HCT116 (cell line): ENCODE data around the gene FTO. TPM values are rescaled to one million over a fixed set of nuclear protein-coding genes. Genes with fewer than 3 reads are reported as not detected.

Source experiments
- ATAC-seq: fragments of 200-7000 bp; cut with Tn5 transposase; 2 replicates; pipeline ENCODE4 v1.9.1; 2020; ENCODE audit warnings: mild to moderate bottlenecking, moderate library complexity
- BruUV-seq: library from RNA; stranded (reverse); fragments of 400-500 nt; replicated peaks from 2 replicates; lab custom pipeline; 2021; lab: Mats Ljungman, UMichigan
- CTCF ChIA-PET: fragments of 300-600 bp; sonication (Branson Sonifier 250); formaldehyde crosslinking; loops from one replicate; lab custom pipeline; 2021; ENCODE audit warnings: antibody characterized with exemption; lab: Charles Lee
- POLR2A ChIA-PET: fragments of 300-600, 350-600 bp; sonication (Branson Sonifier 250); formaldehyde crosslinking; loops from one replicate; lab custom pipeline; 2021; ENCODE audit warnings: antibody characterized with exemption; lab: Charles Lee
- RAD21 ChIA-PET, 2 experiments: fragments of 300-600 bp; sonication (Branson Sonifier 250); formaldehyde crosslinking; loops; one replicate each; lab custom pipeline; 2023; ENCODE audit warnings: low total read pairs in 2 of 2; ENCODE audit not compliant: uncharacterized antibody in 2 of 2, unreplicated experiment in 2 of 2, low non-redundant PET in 1 of 2; lab: Charles Lee
- DNase-seq: peaks from one replicate; pipeline ENCODE4 v3.0.0-alpha.2; 2010; ENCODE audit warnings: low read depth, low spot score
- H2AFZ ChIP-seq: fragments of 200-600 bp; shearing (Covaris generic), sonication (generic); 2 replicates; pipeline ENCODE4 v1.6.1; 2017; ENCODE audit warnings: low read depth, mixed run types, mixed read lengths, antibody characterized with exemption, low read length; ENCODE audit not compliant: poor library complexity, severe bottlenecking
- H3K27ac ChIP-seq: 2 replicates; pipeline ENCODE4 v1.5.1; 2012; ENCODE audit warnings: low read depth, low read length
- H3K27me3 ChIP-seq: fragments of 200-600 bp; sonication (generic); 2 replicates; pipeline ENCODE4 v1.6.1; 2016; ENCODE audit warnings: mixed run types, low read length, mixed read lengths; ENCODE audit not compliant: insufficient read depth
- H3K36me3 ChIP-seq, 2 experiments: fragments of 200-500 bp in 1 of 2; fragments of 200-600 bp in 1 of 2; sonication (Bioruptor generic) in 1 of 2; sonication (generic) in 1 of 2; 2 replicates each; pipeline versions ENCODE4 v1.5.1 to v1.6.1; 2014 to 2016; ENCODE audit warnings: low read length in 2 of 2, inconsistent platforms in 1 of 2, mixed read lengths in 1 of 2, mixed run types in 1 of 2; ENCODE audit not compliant: insufficient read depth in 2 of 2, control insufficient read depth in 1 of 2
- H3K4me1 ChIP-seq, 2 experiments: fragments of 200-600 bp in 1 of 2; sonication (generic) in 1 of 2; 2 replicates each; pipeline versions ENCODE4 v1.5.1 to v1.6.1; 2012 to 2017; ENCODE audit warnings: low read length in 2 of 2, inconsistent platforms in 1 of 2, mild to moderate bottlenecking in 1 of 2, mixed read lengths in 1 of 2, mixed run types in 1 of 2, moderate library complexity in 1 of 2; ENCODE audit not compliant: insufficient read depth in 2 of 2, control insufficient read depth in 1 of 2
- H3K4me2 ChIP-seq: fragments of 200-600 bp; sonication (generic); 2 replicates; pipeline ENCODE4 v1.6.1; 2017; ENCODE audit warnings: mixed run types, low read length, mixed read lengths
- H3K4me3 ChIP-seq, 2 experiments: fragments of 200-600 bp in 1 of 2; sonication (generic) in 1 of 2; replicated peaks in 1 of 2; 2 replicates each; pipeline ENCODE4 v1.5.1; 2011 to 2016; ENCODE audit warnings: low read length in 2 of 2, control low read depth in 1 of 2, low read depth in 1 of 2, mild to moderate bottlenecking in 1 of 2, mixed read lengths in 1 of 2, mixed run types in 1 of 2
- H3K79me2 ChIP-seq: fragments of 200-600 bp; sonication (generic); 2 replicates; pipeline ENCODE4 v1.6.1; 2017; ENCODE audit warnings: mild to moderate bottlenecking, mixed run types, low read length, moderate library complexity, mixed read lengths; ENCODE audit not compliant: insufficient read depth
- H3K9ac ChIP-seq: fragments of 200-600 bp; sonication (generic); 2 replicates; pipeline ENCODE4 v1.6.1; 2016; ENCODE audit warnings: low read length, mixed read lengths
- H3K9me2 ChIP-seq: fragments of 200-600 bp; sonication (generic), shearing (Covaris generic); 2 replicates; pipeline ENCODE4 v1.6.1; 2017; ENCODE audit warnings: mixed run types, mild to moderate bottlenecking, moderate library complexity; ENCODE audit not compliant: insufficient read depth
- H3K9me3 ChIP-seq, 2 experiments: fragments of 200-500 bp in 1 of 2; fragments of 200-600 bp in 1 of 2; sonication (Bioruptor generic) in 1 of 2; sonication (generic) in 1 of 2; 2 replicates each; pipeline ENCODE4 v1.6.1; 2014 to 2017; ENCODE audit warnings: low read length in 2 of 2, mixed read lengths in 2 of 2, inconsistent platforms in 1 of 2, low read depth in 1 of 2, mild to moderate bottlenecking in 1 of 2, mixed run types in 1 of 2, moderate library complexity in 1 of 2; ENCODE audit not compliant: control insufficient read depth in 1 of 2, insufficient read depth in 1 of 2
- H4K20me1 ChIP-seq: fragments of 200-600 bp; sonication (generic), shearing (Covaris generic); 2 replicates; pipeline ENCODE4 v1.6.1; 2017; ENCODE audit warnings: mixed run types, mild to moderate bottlenecking, moderate library complexity; ENCODE audit not compliant: insufficient read depth
- CBX3 ChIP-seq: IDR thresholded peaks from 2 replicates; pipeline ENCODE4 v1.6.1; 2012; ENCODE audit warnings: low read depth
- CTCF ChIP-seq, 3 experiments: fragments of 200-600 bp in 1 of 3; sonication (generic) in 1 of 3; IDR thresholded peaks in 2 of 3; conservative IDR thresholded peaks in 1 of 3; 2 replicates each; pipeline ENCODE4 v1.5.1; 2012 to 2017; ENCODE audit warnings: low read depth in 2 of 3, low read length in 2 of 3, antibody characterized with exemption in 1 of 3, borderline replicate concordance in 1 of 3, control low read depth in 1 of 3, mild to moderate bottlenecking in 1 of 3, mixed read lengths in 1 of 3, mixed run types in 1 of 3, moderate library complexity in 1 of 3; ENCODE audit not compliant: insufficient read depth in 1 of 3
- EGR1 ChIP-seq: IDR thresholded peaks from 2 replicates; pipeline ENCODE4 v1.6.1; 2012; ENCODE audit warnings: low read depth
- ELF1 ChIP-seq: IDR thresholded peaks from 2 replicates; pipeline ENCODE4 v1.6.1; 2012; ENCODE audit warnings: low read depth, borderline replicate concordance
- EZH2 ChIP-seq: fragments of 200-600 bp; sonication (generic); IDR thresholded peaks from 2 replicates; pipeline ENCODE4 v1.6.1; 2017; ENCODE audit warnings: antibody characterized with exemption, mixed run types
- EZH2phosphoT487 ChIP-seq: fragments of 200-600 bp; IDR thresholded peaks from 2 replicates; pipeline ENCODE4 v1.6.1; 2018; ENCODE audit warnings: antibody characterized with exemption, borderline replicate concordance
- MAX ChIP-seq: IDR thresholded peaks from 2 replicates; pipeline ENCODE4 v1.6.1; 2012
- POLR2A ChIP-seq: IDR thresholded peaks from 2 replicates; pipeline ENCODE4 v1.7.0; 2011; ENCODE audit warnings: borderline replicate concordance; ENCODE audit not compliant: insufficient read depth, insufficient read length; ENCODE audit errors: extremely low read depth
- RAD21 ChIP-seq: IDR thresholded peaks from 2 replicates; pipeline ENCODE4 v1.6.1; 2012; ENCODE audit warnings: low read depth, mild to moderate bottlenecking
- REST ChIP-seq: IDR thresholded peaks from 2 replicates; pipeline ENCODE4 v1.6.1; 2012; ENCODE audit warnings: low read depth
- SP1 ChIP-seq: IDR thresholded peaks from 2 replicates; pipeline ENCODE4 v1.6.1; 2012; ENCODE audit warnings: low read depth
- SRF ChIP-seq: IDR thresholded peaks from 2 replicates; pipeline ENCODE4 v1.6.1; 2012; ENCODE audit warnings: low read depth
- ZBTB33 ChIP-seq: IDR thresholded peaks from 2 replicates; pipeline ENCODE4 v1.6.1; 2011; ENCODE audit warnings: mild to moderate bottlenecking, low read length, moderate library complexity; ENCODE audit not compliant: insufficient replicate concordance; ENCODE audit errors: extremely low read depth
- ZNF274 ChIP-seq: fragments of 200-500 bp; sonication (Bioruptor generic); IDR thresholded peaks from 2 replicates; pipeline ENCODE4 v1.6.1; 2014; ENCODE audit warnings: mild to moderate bottlenecking, low read depth, low read length, inconsistent platforms
- intact Hi-C: fragments of 100-400 bp; cut with micrococcal nuclease; formaldehyde crosslinking; loops from 2 replicates; pipeline ENCODE4 v1.10.0; 2022
- total RNA-seq: library from RNA; stranded (reverse); gene quantifications from one replicate; pipeline ENCODE4 v1.2.1, GENCODE V29; 2021; ENCODE audit not compliant: unreplicated experiment

Gene FTO
- total RNA-seq, 1 experiment from 2014 or later = 55.2 TPM

- Histone ChIP-seq H3K79me2 (no peaks in the 10 kb centered on the region), H3K27me3 (peaks cover 35% of the 10 kb centered on the region), H3K27ac (no peak overlapping the region), H2AFZ (no peak overlapping the region), H3K9me3 (no peaks in the 10 kb centered on the region), H3K4me2 (no peak overlapping the region), H3K4me1 (no peaks in the 10 kb centered on the region), H3K4me3 (no peak overlapping the region), H3K9me2 (no peaks in the 10 kb centered on the region), H3K9ac (no peak overlapping the region), H4K20me1 (no peaks in the 10 kb centered on the region), H3K36me3 (no peaks in the 10 kb centered on the region)
- ChIA-PET POLR2A (no interaction called here), CTCF (no interaction called here), RAD21 (no interaction called here)
- ATAC-seq = no peak
- DNase-seq = no peak
- TF ChIP-seq POLR2A (no peak), RAD21 (no peak), EZH2phosphoT487 (no peak), CBX3 (no peak), EGR1 (no peak), EZH2 (no peak), SP1 (no peak), ZNF274 (no peak), MAX (no peak), ELF1 (no peak), SRF (no peak), CTCF (IDR thresholded peaks at IDR 0.05 in 2 of 3, conservative IDR thresholded peaks at IDR 0.05 in 1 of 3; ENCODE audit: borderline replicate concordance in 1 of 3, insufficient read depth in 1 of 3, low read depth in 2 of 3, low read length in 2 of 3) (no peak), REST (no peak), ZBTB33 (no peak)
- no TSS peak for BruUV-seq
- intact Hi-C loops = no loop called here
These were observed 470.8 kb downstream of the FTO start for GRCh38 chr16:54174750-54175149.
